Fibroblast of villous mesenchyme (primary cell): ENCODE results near the gene CDX1. TPM values are rescaled to one million over a fixed set of nuclear protein-coding genes. Genes with fewer than 3 reads are reported as not detected.

Experiments used
- DNase-seq: peaks from one replicate; pipeline ENCODE4 v3.0.0-alpha.2; 2010; ENCODE audit warnings: low read depth
- H3K4me3 ChIP-seq: 2 replicates; pipeline ENCODE4 v1.5.1; 2011; ENCODE audit warnings: low read depth, mild to moderate bottlenecking, low read length
- total RNA-seq: library from RNA; depleted of rRNA; stranded (reverse); fragments of >200 nt; gene quantifications from 2 replicates; pipeline ENCODE4 v1.2.3, GENCODE V29; 2012
- TF ChIP-seq, protein P1 (sequence below): IDR thresholded peaks from 2 replicates; pipeline ENCODE4 v1.5.1; 2012; ENCODE audit warnings: low read depth, mild to moderate bottlenecking, low read length; ENCODE audit not compliant: insufficient read depth

CDX1 gene
- total RNA-seq, 1 donor: under 0.01 TPM

DNA sequence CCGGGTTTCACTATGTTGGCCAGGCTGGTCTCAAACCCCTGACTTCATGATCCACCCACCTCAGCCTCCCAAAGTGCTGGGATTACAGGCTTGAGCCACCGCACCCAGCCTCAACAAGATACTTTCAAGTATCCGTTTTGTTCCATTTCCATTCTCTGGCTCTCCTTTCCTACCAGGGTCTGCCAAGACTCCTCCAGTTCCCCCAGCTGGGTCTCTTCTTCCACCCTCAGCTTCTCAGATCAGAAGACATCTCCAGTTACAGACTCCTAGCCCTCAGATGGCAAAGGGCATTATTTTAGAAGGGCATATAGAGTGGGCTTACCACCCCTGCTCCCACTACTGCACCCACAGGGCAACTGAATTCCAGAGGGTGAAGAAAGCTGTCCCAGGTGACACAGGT, 9.4 kb upstream of the CDX1 start:
- TF ChIP-seq, protein P1, sequence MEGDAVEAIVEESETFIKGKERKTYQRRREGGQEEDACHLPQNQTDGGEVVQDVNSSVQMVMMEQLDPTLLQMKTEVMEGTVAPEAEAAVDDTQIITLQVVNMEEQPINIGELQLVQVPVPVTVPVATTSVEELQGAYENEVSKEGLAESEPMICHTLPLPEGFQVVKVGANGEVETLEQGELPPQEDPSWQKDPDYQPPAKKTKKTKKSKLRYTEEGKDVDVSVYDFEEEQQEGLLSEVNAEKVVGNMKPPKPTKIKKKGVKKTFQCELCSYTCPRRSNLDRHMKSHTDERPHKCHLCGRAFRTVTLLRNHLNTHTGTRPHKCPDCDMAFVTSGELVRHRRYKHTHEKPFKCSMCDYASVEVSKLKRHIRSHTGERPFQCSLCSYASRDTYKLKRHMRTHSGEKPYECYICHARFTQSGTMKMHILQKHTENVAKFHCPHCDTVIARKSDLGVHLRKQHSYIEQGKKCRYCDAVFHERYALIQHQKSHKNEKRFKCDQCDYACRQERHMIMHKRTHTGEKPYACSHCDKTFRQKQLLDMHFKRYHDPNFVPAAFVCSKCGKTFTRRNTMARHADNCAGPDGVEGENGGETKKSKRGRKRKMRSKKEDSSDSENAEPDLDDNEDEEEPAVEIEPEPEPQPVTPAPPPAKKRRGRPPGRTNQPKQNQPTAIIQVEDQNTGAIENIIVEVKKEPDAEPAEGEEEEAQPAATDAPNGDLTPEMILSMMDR: no peak
- DNase-seq: no peak
- H3K4me3 ChIP-seq: no peak overlapping the region

DNA sequence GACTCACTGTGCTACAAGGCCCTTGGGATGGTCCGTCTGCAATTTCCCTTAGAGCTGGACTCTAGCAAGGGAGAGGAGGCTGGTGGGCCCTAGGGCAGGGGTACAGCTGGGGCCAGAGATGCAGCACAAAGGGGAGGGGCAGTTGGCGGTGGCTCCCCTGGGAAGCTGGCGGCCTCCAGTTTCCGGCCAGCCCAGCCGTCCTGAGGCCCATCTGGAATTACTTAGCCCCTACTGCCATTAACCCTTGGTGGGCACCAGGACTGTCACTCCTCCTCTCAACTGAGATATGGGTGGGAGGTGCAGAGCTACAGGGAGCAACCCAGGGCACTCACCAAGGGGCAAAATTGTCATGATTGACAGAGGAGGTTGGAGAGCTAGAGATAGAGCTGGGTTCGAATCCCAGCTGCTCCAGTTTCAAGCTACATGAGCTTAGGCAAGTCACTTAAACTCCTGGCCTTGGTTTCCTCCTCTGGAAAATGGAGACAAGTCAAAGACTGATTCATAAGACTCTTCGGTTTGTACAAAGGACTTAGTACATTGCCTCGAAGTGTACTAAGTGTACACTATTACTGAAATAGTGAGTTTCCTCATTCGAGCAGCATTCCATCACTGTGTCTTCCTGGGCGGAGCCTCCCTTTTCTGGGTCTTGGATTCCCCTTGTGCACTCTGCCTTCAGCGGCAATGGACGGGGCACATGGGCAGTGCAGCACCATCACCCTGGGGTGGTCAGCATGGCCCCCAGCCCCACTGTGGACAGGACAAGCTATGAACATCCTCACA, 8.2 kb upstream of the CDX1 start:
- H3K4me3 ChIP-seq: peak overlapping the region; percentile 0
- DNase-seq: peak; percentile 71
- TF ChIP-seq, protein P1: no peak

DNA sequence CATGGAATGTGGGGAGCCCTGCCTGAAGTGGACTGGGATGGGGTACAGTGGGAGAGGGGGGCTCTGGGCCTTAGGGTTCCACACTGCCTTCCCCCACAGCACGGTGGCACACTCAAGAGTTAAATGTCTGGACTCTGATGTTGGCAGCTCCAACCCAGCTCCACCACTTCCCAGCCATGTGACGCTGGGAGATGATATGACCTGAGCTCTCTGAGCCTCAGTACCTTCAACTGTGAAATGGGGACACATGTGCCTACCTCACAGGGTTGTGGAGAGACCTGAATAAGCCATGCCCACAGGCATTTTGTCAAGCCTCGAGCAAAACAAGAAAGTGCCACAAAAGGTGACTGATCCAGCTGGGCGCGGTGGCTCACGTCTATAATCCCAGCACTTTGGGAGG, 7.5 kb upstream of the CDX1 start:
- TF ChIP-seq, protein P1: no peak
- H3K4me3 ChIP-seq: no peak overlapping the region

DNA sequence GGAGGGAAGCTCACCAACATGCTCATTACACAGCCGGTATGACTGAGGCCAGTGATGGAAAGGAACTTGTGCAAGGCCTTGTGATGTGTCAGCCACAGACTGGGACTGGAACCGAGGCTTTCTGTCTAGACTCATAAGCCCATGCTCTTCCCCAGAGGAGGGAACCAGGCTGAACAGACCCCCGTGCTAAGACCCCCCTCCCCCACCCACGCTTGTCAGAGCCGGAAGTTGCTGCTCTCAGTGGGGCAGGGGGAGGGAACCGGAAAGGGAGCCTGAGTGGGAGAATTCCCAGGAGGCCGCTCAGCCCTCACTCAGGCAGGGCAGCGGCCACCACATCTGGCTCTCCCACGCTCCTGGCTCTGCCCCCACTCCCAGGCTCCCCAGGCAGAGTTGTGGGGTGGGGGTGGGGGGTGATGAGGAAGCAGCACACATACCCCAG, 6.8 kb upstream of the CDX1 start:
- TF ChIP-seq, protein P1: no peak
- peak; percentile 93 for DNase-seq
- H3K4me3 ChIP-seq: no peak overlapping the region

More for the DNA sequence above, 7.5 kb upstream of the CDX1 start:
- no peak for DNase-seq

DNA sequence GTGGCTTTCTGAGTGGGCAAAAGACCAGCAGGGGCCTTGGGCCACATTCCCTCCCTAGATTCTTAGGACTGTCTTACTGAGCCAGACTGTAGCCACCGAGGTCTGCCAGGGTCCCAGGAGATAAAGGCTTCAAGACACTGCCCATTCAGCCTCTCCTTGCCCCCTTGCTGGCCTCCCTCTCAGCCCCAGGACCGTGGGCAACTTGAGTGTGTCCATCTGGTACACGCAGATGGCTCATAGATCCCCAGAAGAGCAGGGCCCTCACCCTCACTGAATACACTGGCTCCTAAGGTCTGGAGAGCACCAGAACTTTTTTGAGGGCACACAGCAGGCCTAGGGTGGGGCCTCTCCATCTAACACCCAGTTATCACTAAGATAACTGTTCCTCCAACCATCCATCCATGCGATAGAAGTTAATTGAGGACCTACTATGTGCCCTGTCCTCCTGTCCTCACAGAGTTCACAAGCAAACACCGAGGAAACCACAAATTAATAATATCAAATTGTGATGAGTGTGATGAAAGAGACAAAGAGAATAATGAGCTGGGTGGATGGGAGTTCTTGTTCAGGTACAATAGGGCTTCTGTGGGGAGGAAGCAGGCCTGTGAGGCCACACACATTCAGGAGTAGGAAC, 6.0 kb upstream of the CDX1 start:
- DNase-seq: no peak
- TF ChIP-seq, protein P1: no peak
- H3K4me3 ChIP-seq: no peak overlapping the region

DNA sequence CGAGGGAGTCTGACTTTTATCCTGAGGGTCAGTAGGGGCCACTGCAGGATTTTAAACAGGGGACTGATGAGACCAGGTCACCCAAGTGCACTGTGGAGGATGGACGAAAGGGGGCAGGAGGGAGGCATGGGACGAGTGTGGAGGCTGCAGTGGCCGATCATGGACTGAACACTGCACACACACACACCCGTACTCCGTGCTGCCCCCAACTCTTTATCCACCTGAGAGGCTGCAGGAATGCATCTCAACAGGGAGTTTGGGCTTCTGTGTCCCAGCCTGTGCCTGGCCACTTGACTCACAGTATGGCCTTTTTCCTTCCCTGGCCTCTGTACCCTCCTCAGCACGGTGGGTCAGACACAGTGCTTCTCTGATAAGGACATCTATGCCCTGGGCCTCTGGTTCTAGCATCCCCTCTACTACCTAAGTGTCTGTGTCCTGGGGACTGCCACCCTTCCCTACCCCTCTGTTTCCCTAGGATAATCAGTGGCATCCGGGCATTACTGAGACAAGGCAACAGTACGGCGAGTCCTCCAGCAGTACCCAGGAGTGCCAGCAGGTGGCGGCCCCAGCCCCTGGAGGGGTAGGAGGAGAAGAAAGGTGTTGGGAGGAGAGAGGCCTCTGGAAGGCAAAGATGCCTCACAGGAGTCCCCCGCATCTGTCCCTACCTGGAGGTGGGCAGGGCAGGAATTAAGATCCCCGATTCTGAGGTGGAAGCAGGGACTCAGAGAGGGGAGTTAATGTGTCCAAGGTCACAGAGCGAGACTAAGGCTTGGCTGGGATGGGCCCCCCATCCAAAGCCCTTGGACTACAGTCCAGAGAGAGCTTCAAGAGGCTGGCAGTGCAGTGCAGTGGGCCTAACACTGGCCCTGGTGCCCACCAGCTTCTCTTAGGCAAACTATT, 5.1 kb upstream of the CDX1 start:
- TF ChIP-seq, protein P1: peak; percentile 99

More for the DNA sequence above, 5.1 kb upstream of the CDX1 start:
- no peak overlapping the region for H3K4me3 ChIP-seq
- DNase-seq: peak; percentile 80
